Spleen (tissue), 7 donors: ENCODE measurements around the gene CDX2.

ENCODE experiments used
- POLR2A ChIP-seq, 3 donors: fragments of 450-650 bp; IDR thresholded peaks; one replicate each; pipeline ENCODE4 v1.5.1; 2017; ENCODE audit warnings: antibody characterized with exemption in 3 of 3, mild to moderate bottlenecking in 1 of 3
- POLR2AphosphoS5 ChIP-seq, 3 donors: sonication (generic); formaldehyde crosslinking; IDR thresholded peaks; one replicate each; pipeline ENCODE4 v1.5.1; 2017; ENCODE audit warnings: antibody characterized with exemption in 3 of 3
- TF ChIP-seq, protein P1 (sequence below), 11 experiments: fragments of 200-600 bp in 7 of 11; fragments of 450-650 bp in 4 of 11; sonication (generic) in 4 of 11; IDR thresholded peaks in 8 of 11; conservative IDR thresholded peaks in 3 of 11; 1 replicate in 7 of 11; 2 replicates in 4 of 11; pipeline versions ENCODE4 v1.4.0 to v1.8.0; 2016 to 2021; ENCODE audit warnings: antibody characterized with exemption in 11 of 11, inconsistent platforms in 4 of 11, mild to moderate bottlenecking in 1 of 11
- donor health status: DM: no; HTN: no; CAD: no; lungs with moderate emphysema.
- donor health status: DM: no; HTN: no; CAD: no.
- donor health status: DM: no; HTN: no; CAD: no.

DNA sequence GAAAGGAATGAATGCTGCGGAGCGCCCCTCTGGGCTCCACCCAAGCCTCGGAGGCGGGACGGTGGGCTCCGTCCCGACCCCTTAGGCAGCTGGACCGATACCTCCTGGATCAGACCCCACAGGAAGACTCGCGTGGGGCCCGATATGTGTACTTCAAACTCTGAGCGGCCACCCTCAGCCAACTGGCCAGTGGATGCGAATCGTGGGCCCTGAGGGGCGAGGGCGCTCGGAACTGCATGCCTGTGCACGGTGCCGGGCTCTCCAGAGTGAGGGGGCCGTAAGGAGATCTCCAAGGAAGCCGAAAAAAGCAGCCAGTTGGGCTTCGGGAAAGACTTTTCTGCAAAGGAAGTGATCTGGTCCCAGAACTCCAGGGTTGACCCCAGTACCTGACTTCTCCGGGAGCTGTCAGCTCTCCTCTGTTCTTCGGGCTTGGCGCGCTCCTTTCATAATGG is 40.7 kb downstream of the CDX2 start:
- TF ChIP-seq POLR2A (IDR thresholded peaks at IDR 0.05) (no peak), POLR2AphosphoS5 (IDR thresholded peaks at IDR 0.05) (no peak)
- TF ChIP-seq, protein P1, sequence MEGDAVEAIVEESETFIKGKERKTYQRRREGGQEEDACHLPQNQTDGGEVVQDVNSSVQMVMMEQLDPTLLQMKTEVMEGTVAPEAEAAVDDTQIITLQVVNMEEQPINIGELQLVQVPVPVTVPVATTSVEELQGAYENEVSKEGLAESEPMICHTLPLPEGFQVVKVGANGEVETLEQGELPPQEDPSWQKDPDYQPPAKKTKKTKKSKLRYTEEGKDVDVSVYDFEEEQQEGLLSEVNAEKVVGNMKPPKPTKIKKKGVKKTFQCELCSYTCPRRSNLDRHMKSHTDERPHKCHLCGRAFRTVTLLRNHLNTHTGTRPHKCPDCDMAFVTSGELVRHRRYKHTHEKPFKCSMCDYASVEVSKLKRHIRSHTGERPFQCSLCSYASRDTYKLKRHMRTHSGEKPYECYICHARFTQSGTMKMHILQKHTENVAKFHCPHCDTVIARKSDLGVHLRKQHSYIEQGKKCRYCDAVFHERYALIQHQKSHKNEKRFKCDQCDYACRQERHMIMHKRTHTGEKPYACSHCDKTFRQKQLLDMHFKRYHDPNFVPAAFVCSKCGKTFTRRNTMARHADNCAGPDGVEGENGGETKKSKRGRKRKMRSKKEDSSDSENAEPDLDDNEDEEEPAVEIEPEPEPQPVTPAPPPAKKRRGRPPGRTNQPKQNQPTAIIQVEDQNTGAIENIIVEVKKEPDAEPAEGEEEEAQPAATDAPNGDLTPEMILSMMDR (IDR thresholded peaks at IDR 0.05 in 8 of 11, conservative IDR thresholded peaks at IDR 0.05 in 3 of 11), result no peak
